Kidney epithelial cell (primary cell): ENCODE data around the gene MVB12B. TPM values are rescaled to one million over a fixed set of nuclear protein-coding genes. Genes with fewer than 3 reads are reported as not detected.

Source experiments
- DNase-seq: peaks from one replicate; pipeline ENCODE4 v3.0.0-alpha.2; 2010; ENCODE audit warnings: low read depth
- H3K27me3 ChIP-seq: 2 replicates; pipeline ENCODE4 v1.6.0; 2011; ENCODE audit warnings: low read length; ENCODE audit not compliant: control insufficient read depth, insufficient read depth
- H3K36me3 ChIP-seq: 2 replicates; pipeline ENCODE4 v1.5.1; 2011; ENCODE audit warnings: low read length; ENCODE audit not compliant: control insufficient read depth, insufficient read depth
- H3K4me3 ChIP-seq: 2 replicates; pipeline ENCODE4 v1.5.1; 2011; ENCODE audit warnings: low read depth, mild to moderate bottlenecking, control low read depth, low read length
- total RNA-seq: library from RNA; depleted of rRNA; stranded (reverse); fragments of >200 nt; gene quantifications from 2 replicates; pipeline ENCODE4 v1.2.3, GENCODE V29; 2015
- TF ChIP-seq, protein P1 (sequence below): IDR thresholded peaks from 2 replicates; pipeline ENCODE4 v1.5.1; 2011; ENCODE audit warnings: mild to moderate bottlenecking, moderate library complexity, low read length, control low read depth, inconsistent platforms; ENCODE audit not compliant: insufficient read depth, poor library complexity, severe bottlenecking

Gene MVB12B
- total RNA-seq, 1 donor from 2014 or later = 13.1 TPM

DNA sequence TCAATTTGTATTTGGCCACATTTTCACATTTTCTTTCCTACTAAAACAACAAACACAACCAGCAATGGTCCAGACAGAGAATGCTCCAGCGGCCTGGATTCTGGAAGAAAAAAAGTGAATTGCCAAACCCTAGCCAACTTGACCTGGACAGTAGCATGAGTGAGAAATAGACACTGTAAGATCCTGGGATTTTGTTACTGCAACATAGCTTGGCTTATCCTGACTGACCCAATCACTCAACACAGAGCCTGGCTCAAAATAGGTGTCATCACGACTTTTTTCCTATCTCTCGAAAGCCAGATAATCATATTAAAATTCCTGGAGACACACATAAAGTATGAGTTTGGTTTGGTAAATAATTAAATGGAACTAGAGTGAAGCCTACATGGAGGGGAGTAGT is 25.4 kb upstream of the MVB12B start:
- H3K27me3 ChIP-seq = peaks cover 19% of the 10 kb centered on the region
- H3K36me3 ChIP-seq = no peaks in the 10 kb centered on the region
- no peak overlapping the region for H3K4me3 ChIP-seq
- no peak for DNase-seq
- TF ChIP-seq, protein P1, sequence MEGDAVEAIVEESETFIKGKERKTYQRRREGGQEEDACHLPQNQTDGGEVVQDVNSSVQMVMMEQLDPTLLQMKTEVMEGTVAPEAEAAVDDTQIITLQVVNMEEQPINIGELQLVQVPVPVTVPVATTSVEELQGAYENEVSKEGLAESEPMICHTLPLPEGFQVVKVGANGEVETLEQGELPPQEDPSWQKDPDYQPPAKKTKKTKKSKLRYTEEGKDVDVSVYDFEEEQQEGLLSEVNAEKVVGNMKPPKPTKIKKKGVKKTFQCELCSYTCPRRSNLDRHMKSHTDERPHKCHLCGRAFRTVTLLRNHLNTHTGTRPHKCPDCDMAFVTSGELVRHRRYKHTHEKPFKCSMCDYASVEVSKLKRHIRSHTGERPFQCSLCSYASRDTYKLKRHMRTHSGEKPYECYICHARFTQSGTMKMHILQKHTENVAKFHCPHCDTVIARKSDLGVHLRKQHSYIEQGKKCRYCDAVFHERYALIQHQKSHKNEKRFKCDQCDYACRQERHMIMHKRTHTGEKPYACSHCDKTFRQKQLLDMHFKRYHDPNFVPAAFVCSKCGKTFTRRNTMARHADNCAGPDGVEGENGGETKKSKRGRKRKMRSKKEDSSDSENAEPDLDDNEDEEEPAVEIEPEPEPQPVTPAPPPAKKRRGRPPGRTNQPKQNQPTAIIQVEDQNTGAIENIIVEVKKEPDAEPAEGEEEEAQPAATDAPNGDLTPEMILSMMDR = no peak

DNA sequence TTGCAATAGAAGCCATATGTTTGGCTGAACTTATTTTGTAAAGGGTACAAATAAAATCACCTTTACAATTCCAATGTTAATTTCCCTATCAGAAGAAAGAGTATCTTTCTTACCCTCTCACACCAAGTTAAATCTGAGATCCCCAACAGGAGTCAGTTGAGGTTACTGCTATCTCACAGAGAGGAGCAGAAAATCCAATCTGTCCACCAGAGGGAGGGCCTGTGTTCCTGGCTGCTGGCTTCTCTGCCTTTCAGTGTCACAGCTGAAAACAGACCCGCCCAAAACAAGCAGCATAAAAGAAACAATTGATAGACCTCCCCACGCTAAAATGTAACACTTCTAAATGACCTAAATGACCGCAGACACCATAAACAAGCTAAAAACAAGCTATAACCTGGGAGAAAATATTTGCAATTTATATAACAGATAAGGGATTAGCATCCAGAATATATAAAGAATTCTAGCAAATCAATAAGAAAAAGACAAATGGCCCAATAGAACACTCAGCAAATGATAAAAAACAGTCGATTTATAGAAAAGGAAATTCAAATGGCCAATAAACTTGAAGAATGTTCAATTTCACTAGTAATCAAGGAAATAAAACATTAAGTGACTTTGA is 24.5 kb upstream of the MVB12B start:
- TF ChIP-seq, protein P1 = peak; percentile 83
- no peaks in the 10 kb centered on the region for H3K36me3 ChIP-seq

DNA sequence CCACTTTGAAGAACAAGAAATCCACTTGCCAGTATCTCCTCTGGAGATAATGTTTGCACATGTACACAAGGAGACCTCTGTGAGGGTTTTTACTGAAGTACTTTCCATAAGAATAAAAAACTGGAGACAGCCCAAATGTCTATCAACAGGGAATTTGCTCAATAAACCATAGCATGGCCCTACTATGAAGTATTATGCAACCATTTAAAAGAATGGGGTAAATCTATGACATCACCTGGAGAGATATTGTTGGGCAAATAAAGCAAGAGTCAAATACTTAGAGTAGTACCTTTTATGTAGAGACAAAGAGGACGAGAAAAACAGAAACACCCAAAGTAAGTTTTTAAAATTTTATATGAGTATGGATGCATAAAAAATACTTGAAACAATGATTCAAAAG is 23.9 kb upstream of the MVB12B start:
- no peak for DNase-seq
- no peak overlapping the region for H3K4me3 ChIP-seq
- TF ChIP-seq, protein P1 = no peak
- H3K36me3 ChIP-seq = no peaks in the 10 kb centered on the region
- peaks cover 17% of the 10 kb centered on the region for H3K27me3 ChIP-seq

More for the DNA sequence above, 24.5 kb upstream of the MVB12B start:
- H3K4me3 ChIP-seq = no peak overlapping the region
- peaks cover 19% of the 10 kb centered on the region for H3K27me3 ChIP-seq
- DNase-seq = no peak

DNA sequence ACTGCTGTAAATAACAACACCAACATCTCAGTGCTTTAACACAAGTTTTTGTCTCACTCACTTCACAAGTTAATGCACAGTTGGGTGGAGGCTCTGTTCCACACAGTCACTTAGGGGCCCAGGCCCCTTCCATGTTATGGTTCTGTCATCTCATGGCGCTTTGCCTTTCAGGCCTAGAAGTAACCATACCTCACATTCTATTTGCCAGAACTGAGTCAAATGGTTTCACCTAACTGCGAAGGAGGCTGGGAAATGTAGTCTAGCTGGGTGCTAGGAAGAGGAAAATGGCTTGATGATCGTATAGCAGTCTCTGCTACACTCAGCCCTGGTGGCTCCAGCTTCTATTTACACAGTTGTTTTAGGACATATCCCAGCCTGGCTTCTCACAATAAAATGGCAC is 23.1 kb upstream of the MVB12B start:
- DNase-seq = no peak
- TF ChIP-seq, protein P1 = no peak
- H3K36me3 ChIP-seq = no peaks in the 10 kb centered on the region

DNA sequence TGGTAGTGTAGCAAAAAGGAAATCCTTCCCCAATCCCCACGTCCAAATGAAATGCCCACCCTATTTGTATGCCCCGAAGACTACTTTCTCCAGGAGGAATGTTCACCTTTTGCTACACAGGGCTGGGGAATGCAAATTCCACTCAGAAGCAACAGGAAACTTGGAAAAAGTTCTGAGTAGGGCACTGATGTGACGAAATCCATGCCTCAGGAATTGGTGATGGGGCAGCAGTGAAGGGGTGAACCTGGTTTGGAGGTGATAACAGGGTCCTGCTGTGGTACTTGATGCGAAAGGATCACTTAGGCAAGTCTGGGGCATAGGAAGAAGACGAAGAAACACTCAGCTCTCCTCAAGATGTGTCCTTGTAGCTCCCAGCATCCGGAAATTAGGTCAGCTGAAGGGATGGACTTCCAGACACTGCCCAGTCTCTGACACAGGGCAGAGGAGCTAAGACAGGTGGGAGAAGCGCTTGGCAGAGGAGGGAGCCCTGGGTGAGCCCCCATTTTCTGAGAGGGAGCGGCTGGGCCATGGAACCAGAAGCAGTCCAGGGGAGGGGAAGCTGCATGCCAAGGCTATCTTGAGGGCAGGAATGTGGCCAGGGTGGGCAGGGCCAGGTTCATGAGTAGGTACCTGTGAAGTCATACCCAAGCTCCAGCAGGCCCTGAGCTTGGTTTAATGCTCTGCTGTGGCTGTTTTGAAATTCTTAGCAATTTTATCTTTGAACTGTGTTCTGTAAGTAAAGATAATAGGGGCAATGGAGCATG is 22.2 kb upstream of the MVB12B start:
- DNase-seq = no peak
- Histone ChIP-seq H3K27me3 (peaks cover 4% of the 10 kb centered on the region), H3K36me3 (no peaks in the 10 kb centered on the region), H3K4me3 (no peak overlapping the region)
- TF ChIP-seq, protein P1 = no peak

More for the DNA sequence above, 23.1 kb upstream of the MVB12B start:
- H3K27me3 ChIP-seq = peaks cover 9% of the 10 kb centered on the region
- H3K4me3 ChIP-seq = no peak overlapping the region
